Parathyroid adenoma (tissue), 2 donors: ENCODE data around the gene CTNND2.

Source experiments
- H2AFZ ChIP-seq: fragments of 300-600 bp; sonication (generic); one replicate; pipeline ENCODE4 v1.7.0; 2017; ENCODE audit warnings: antibody characterized with exemption, mild to moderate bottlenecking
- H3K27ac ChIP-seq: fragments of 300-600 bp; sonication (generic); one replicate; pipeline ENCODE4 v1.7.0; 2017
- H3K27me3 ChIP-seq: fragments of 300-600 bp; sonication (generic); one replicate; pipeline ENCODE4 v1.7.0; 2017; ENCODE audit warnings: low read length; ENCODE audit not compliant: control insufficient read depth, insufficient read depth
- H3K36me3 ChIP-seq: fragments of 300-600 bp; sonication (generic); one replicate; pipeline ENCODE4 v1.7.0; 2017; ENCODE audit warnings: low read length; ENCODE audit not compliant: control insufficient read depth, insufficient read depth
- H3K4me1 ChIP-seq: fragments of 300-600 bp; sonication (generic); one replicate; pipeline ENCODE4 v1.7.0; 2017; ENCODE audit warnings: control low read depth
- H3K4me2 ChIP-seq: fragments of 300-600 bp; sonication (generic); one replicate; pipeline ENCODE4 v1.7.0; 2017; ENCODE audit warnings: low read length
- H3K4me3 ChIP-seq: fragments of 300-600 bp; sonication (generic); one replicate; pipeline ENCODE4 v1.7.0; 2017; ENCODE audit warnings: low read depth, low read length
- H3K79me2 ChIP-seq: fragments of 300-600 bp; sonication (generic); one replicate; pipeline ENCODE4 v1.7.0; 2017; ENCODE audit warnings: control low read depth
- H3K9ac ChIP-seq: fragments of 300-600 bp; sonication (generic); one replicate; pipeline ENCODE4 v1.7.0; 2017; ENCODE audit warnings: mild to moderate bottlenecking
- H3K9me3 ChIP-seq: fragments of 300-600 bp; sonication (generic); one replicate; pipeline ENCODE4 v1.7.0; 2017; ENCODE audit warnings: low read length; ENCODE audit not compliant: control insufficient read depth
- TF ChIP-seq, protein P1 (sequence below): fragments of 300-600 bp; sonication (generic); IDR thresholded peaks from one replicate; pipeline ENCODE4 v1.7.0; 2017; ENCODE audit warnings: antibody characterized with exemption, mild to moderate bottlenecking
- donor health status: primary hyperparathyroidism.

The CTNND2 gene

DNA sequence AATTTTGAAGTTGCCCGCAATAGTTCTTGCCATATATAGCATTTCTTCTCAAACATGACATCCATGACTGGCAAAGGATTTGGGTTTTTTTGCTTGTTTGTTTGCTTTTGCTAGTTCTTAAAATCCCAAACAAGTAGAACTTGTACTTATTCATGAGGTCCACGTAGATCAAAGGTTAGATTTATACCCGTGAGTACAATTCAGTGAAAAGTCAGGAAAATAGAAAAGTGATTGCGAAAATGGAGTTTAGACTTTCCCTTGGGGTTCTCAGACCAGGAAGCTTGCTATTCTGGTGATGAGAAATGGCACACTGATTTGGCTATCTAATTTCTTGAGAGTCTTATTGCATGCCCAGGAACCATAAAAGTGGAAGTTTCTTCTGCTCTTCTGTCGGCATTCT, 304.7 kb downstream of the CTNND2 start:
- H2AFZ ChIP-seq: no peak overlapping the region
- H3K9ac ChIP-seq: no peak overlapping the region
- H3K4me1 ChIP-seq: no peaks in the 10 kb centered on the region
- no peak overlapping the region for H3K27ac ChIP-seq
- no peaks in the 10 kb centered on the region for H3K79me2 ChIP-seq
- no peak overlapping the region for H3K4me3 ChIP-seq
- TF ChIP-seq, protein P1, sequence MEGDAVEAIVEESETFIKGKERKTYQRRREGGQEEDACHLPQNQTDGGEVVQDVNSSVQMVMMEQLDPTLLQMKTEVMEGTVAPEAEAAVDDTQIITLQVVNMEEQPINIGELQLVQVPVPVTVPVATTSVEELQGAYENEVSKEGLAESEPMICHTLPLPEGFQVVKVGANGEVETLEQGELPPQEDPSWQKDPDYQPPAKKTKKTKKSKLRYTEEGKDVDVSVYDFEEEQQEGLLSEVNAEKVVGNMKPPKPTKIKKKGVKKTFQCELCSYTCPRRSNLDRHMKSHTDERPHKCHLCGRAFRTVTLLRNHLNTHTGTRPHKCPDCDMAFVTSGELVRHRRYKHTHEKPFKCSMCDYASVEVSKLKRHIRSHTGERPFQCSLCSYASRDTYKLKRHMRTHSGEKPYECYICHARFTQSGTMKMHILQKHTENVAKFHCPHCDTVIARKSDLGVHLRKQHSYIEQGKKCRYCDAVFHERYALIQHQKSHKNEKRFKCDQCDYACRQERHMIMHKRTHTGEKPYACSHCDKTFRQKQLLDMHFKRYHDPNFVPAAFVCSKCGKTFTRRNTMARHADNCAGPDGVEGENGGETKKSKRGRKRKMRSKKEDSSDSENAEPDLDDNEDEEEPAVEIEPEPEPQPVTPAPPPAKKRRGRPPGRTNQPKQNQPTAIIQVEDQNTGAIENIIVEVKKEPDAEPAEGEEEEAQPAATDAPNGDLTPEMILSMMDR: no peak
- H3K36me3 ChIP-seq: no peaks in the 10 kb centered on the region
- no peaks in the 10 kb centered on the region for H3K9me3 ChIP-seq
- H3K4me2 ChIP-seq: no peak overlapping the region
- H3K27me3 ChIP-seq: no peaks in the 10 kb centered on the region

DNA sequence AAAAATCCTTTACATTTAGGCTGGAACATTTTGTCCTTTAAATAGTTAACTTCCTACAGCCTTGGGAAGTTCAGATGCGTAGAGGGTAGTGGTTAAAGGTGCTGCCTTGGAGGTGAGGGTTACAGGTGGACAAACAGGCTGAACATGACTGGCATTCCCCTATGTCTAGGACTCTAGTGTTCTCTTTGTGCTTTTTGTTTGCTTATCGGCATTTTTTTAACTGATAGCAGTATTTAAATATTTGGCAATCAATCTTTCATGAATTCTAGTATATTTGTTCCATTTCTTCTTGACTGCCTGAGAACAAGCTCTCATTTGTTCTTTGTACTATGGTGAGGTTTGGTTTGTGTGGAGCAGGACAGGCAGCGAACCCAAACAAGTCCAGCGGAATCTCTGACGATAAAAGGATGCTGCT, 307.6 kb downstream of the CTNND2 start:
- TF ChIP-seq, protein P1: no peak
- H3K9me3 ChIP-seq: no peaks in the 10 kb centered on the region

DNA sequence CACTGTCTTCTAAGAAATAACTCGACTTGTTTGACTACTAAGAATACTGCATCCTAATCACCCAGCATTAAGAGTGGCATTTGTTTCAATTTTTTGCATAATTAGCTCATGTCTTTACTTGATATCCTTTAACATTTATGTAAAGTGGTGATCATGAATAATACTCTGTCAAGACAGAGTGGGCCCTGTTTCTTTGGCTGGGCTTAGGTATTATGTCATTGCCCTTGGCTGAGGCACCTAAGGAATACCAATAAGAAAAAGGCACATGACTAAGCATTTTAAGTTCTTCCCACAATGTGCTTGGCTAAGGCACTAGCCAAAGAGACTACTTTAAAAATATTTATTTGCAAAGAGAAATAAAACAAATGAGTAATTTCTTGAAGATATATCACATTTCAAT, 308.1 kb downstream of the CTNND2 start:
- Histone ChIP-seq H3K27ac (no peak overlapping the region), H3K79me2 (no peaks in the 10 kb centered on the region)

More for the DNA sequence above, 307.6 kb downstream of the CTNND2 start:
- H3K27ac ChIP-seq: no peak overlapping the region
- H3K4me1 ChIP-seq: no peaks in the 10 kb centered on the region
- H3K4me2 ChIP-seq: no peak overlapping the region
- H3K27me3 ChIP-seq: no peaks in the 10 kb centered on the region
- no peaks in the 10 kb centered on the region for H3K79me2 ChIP-seq
- no peak overlapping the region for H3K4me3 ChIP-seq
- H3K9ac ChIP-seq: no peak overlapping the region
- H3K36me3 ChIP-seq: no peaks in the 10 kb centered on the region
- H2AFZ ChIP-seq: no peak overlapping the region

DNA sequence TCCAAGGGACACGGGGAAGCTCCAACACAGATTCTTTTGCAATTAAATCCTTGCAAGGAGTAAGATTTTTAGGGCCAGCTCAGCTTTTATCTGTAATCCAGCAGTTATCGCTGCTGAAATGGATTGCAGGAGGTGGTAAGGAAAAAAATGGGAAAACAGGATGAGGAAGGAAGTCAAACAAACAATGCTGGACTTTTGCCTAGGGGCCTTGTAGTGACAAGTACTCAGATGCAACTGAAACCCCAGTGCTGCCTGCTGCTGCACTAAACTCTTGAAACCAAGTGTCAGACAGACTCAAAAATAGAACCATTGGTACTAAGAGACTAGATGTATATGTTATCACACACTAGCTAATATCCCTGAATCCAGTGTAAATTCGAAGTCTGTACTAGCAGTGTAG, 309.2 kb downstream of the CTNND2 start:
- Histone ChIP-seq H3K9ac (no peak overlapping the region), H3K4me1 (no peaks in the 10 kb centered on the region), H2AFZ (no peak overlapping the region), H3K9me3 (no peaks in the 10 kb centered on the region), H3K4me3 (no peak overlapping the region), H3K27me3 (no peaks in the 10 kb centered on the region), H3K4me2 (no peak overlapping the region), H3K36me3 (no peaks in the 10 kb centered on the region), H3K79me2 (no peaks in the 10 kb centered on the region), H3K27ac (no peak overlapping the region)
- TF ChIP-seq, protein P1: no peak

More for the DNA sequence above, 308.1 kb downstream of the CTNND2 start:
- Histone ChIP-seq H3K4me1 (no peaks in the 10 kb centered on the region), H3K27me3 (no peaks in the 10 kb centered on the region), H3K4me2 (no peak overlapping the region), H3K9me3 (no peaks in the 10 kb centered on the region), H2AFZ (no peak overlapping the region), H3K9ac (no peak overlapping the region), H3K36me3 (no peaks in the 10 kb centered on the region), H3K4me3 (no peak overlapping the region)
- TF ChIP-seq, protein P1: no peak

DNA sequence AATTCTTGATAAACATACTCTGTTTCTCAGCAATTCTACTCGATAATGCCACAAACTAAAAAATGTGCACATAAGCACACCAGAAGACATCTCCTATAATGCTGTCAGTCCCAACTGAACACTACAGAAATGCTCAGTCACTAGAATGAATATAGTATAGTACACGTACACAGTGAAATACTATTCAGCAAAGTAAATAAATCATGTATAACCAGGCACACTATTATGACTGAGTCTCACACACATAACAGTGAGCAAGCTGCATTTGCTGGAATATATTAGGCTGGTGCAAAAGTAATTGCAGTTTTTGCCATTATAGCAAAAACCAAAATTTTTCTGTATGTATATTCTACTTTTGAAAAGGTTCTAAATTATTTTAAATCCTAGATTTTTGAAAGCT, 310.2 kb downstream of the CTNND2 start:
- H3K27ac ChIP-seq: no peak overlapping the region
- TF ChIP-seq, protein P1: no peak

More for the DNA sequence above, 310.2 kb downstream of the CTNND2 start:
- H3K9ac ChIP-seq: no peak overlapping the region
- H3K4me1 ChIP-seq: no peaks in the 10 kb centered on the region
- no peak overlapping the region for H3K4me3 ChIP-seq
- no peak overlapping the region for H3K4me2 ChIP-seq
- no peaks in the 10 kb centered on the region for H3K27me3 ChIP-seq
- H2AFZ ChIP-seq: no peak overlapping the region
- H3K9me3 ChIP-seq: no peaks in the 10 kb centered on the region
- no peaks in the 10 kb centered on the region for H3K36me3 ChIP-seq
- H3K79me2 ChIP-seq: no peaks in the 10 kb centered on the region
